Adrenal gland (tissue), 12 donors: ENCODE data around the gene ARPC1A. TPM values are rescaled to one million over a fixed set of nuclear protein-coding genes. Genes with fewer than 3 reads are reported as not detected.

Source experiments
- DNase-seq, 7 donors: peaks; one replicate each; pipeline ENCODE4 v3.0.0-alpha.2; 2019 to 2020
- H3K27ac ChIP-seq, 5 donors: fragments of 200-600 bp; sonication (generic) in 4 of 5; 1 replicate in 3 of 5; 2 replicates in 2 of 5; pipeline versions ENCODE4 v1.5.1 to v1.8.0; 2016 to 2020; ENCODE audit warnings: mild to moderate bottlenecking in 1 of 5
- H3K27me3 ChIP-seq: fragments of 200-600 bp; 2 replicates; pipeline ENCODE4 v1.8.0; 2021
- H3K36me3 ChIP-seq, 2 donors: fragments of 200-600 bp; replicated peaks in 1 of 2; 1 replicate in 1 of 2; 2 replicates in 1 of 2; pipeline versions ENCODE4 v1.5.1 to v1.8.0; 2018 to 2022
- H3K4me1 ChIP-seq, 2 donors: fragments of 200-600 bp; replicated peaks in 1 of 2; 1 replicate in 1 of 2; 2 replicates in 1 of 2; pipeline versions ENCODE4 v1.5.1 to v1.8.0; 2018 to 2021
- H3K4me3 ChIP-seq, 4 donors: fragments of 200-600 bp; sonication (generic) in 3 of 4; one replicate each; pipeline ENCODE4 v1.5.1; 2016 to 2018
- H3K9me3 ChIP-seq, 3 donors: fragments of 200-600 bp; sonication (generic) in 1 of 3; replicated peaks in 1 of 3; 1 replicate in 2 of 3; 2 replicates in 1 of 3; pipeline versions ENCODE4 v1.5.1 to v1.8.0; 2016 to 2021
- POLR2A ChIP-seq, 2 donors: fragments of 450-650 bp; IDR thresholded peaks; one replicate each; pipeline ENCODE4 v1.6.1; 2017; ENCODE audit warnings: antibody characterized with exemption in 2 of 2, mild to moderate bottlenecking in 2 of 2, moderate library complexity in 1 of 2
- WGBS, 4 donors: extraction: QIAGEN DNeasy Blood & Tissue Kit in 2 of 4; methylation state at CpG; one replicate each; pipeline versions ENCODE4 v1.1.5 to v1.1.7; 2013 to 2017; 5-methylcytosine and 5-hydroxymethylcytosine counted together
- intact Hi-C, 2 donors: fragments of 100-400 bp; cut with DNase I; formaldehyde crosslinking; loops; one replicate each; pipeline versions ENCODE4 v1.14.1 to v1.15.0; 2022 to 2023
- polyA plus RNA-seq, 3 donors: library from polyadenylated mRNA; stranded (reverse); fragments of 200-250 nt in 2 of 3; fragments of 350-450 nt in 1 of 3; fragmentation: Illumina TruSeq in 1 of 3; extraction: RNeasy Lipid Tissue Mini Kit (QIAGEN cat#74804) in 1 of 3; gene quantifications; one replicate each; pipeline ENCODE4 v1.2.3, GENCODE V29; 2013 to 2014
- total RNA-seq, 9 donors: library from RNA; depleted of rRNA in 4 of 9; stranded (reverse); fragments of >200 nt in 4 of 9; fragments of 120-200 nt in 1 of 9; fragmentation: NEBNext Ultra II Directional in 1 of 9; extraction: Animal tissue kit (Norgen Biotek cat#: 25700) in 1 of 9; gene quantifications; one replicate each; pipeline versions ENCODE4 v1.1.0 to v1.2.4, GENCODE V29; 2013 to 2023
- TF ChIP-seq, protein P1 (sequence below), 6 experiments: fragments of 450-650 bp in 4 of 6; fragments of 200-600 bp in 2 of 6; sonication (generic) in 1 of 6; IDR thresholded peaks; 1 replicate in 5 of 6; 2 replicates in 1 of 6; pipeline versions ENCODE4 v1.5.1 to v1.8.0; 2016 to 2021; ENCODE audit warnings: antibody characterized with exemption in 6 of 6, mild to moderate bottlenecking in 2 of 6, moderate library complexity in 1 of 6
- donor health status: healthy with polysubstance abuse.
- donor health status: Bipolar disorder and iron deficiency.
- donor health status: DM: yes; HTN: yes; CAD: no.
- donor health status: DM: no; HTN: no; CAD: no.
- donor health status: DM: no; HTN: no; CAD: no.
- donor health status: DM: yes; HTN: yes; CAD: no.

ARPC1A gene
- total and polyA plus RNA-seq, 12 donors = 118 to 214 (median 152) TPM

DNA sequence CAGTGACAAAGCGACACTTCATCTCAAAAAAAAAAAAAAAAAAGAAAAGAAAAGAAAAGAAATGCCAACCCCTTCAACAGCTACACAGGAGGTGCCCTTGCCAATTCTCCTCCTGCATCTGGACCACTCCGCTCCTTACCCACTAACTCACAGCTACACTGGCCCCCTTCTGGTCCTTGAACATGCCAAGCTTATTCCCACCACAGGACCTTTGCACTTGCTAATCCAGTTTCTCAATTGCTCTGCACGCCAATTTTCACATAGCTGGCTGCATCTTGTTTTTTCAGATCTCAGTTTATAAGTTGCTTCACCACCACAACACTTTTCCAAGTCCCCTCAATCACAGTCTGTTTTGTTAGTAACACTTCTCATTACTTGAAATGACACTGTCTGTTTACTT, 77.2 kb downstream of the ARPC1A start:
- WGBS, 4 donors = 88 to 99% (median 96%) methylated on average over 3 of the region's 3 CpGs
- H3K4me1 ChIP-seq = peaks cover 10 to 31% of the 10 kb centered on the region in 2 donors
- no peak overlapping the region for H3K27ac ChIP-seq
- peaks cover 0 to 66% of the 10 kb centered on the region in 2 donors for H3K36me3 ChIP-seq
- intact Hi-C loops = no loop called here
- H3K4me3 ChIP-seq = no peak overlapping the region
- TF ChIP-seq POLR2A (IDR thresholded peaks at IDR 0.05) = no peak
- TF ChIP-seq, protein P1, sequence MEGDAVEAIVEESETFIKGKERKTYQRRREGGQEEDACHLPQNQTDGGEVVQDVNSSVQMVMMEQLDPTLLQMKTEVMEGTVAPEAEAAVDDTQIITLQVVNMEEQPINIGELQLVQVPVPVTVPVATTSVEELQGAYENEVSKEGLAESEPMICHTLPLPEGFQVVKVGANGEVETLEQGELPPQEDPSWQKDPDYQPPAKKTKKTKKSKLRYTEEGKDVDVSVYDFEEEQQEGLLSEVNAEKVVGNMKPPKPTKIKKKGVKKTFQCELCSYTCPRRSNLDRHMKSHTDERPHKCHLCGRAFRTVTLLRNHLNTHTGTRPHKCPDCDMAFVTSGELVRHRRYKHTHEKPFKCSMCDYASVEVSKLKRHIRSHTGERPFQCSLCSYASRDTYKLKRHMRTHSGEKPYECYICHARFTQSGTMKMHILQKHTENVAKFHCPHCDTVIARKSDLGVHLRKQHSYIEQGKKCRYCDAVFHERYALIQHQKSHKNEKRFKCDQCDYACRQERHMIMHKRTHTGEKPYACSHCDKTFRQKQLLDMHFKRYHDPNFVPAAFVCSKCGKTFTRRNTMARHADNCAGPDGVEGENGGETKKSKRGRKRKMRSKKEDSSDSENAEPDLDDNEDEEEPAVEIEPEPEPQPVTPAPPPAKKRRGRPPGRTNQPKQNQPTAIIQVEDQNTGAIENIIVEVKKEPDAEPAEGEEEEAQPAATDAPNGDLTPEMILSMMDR (IDR thresholded peaks at IDR 0.05) = no peak
- no peaks in the 10 kb centered on the region for H3K27me3 ChIP-seq
- H3K9me3 ChIP-seq = no peaks in the 10 kb centered on the region
- no peak for DNase-seq

DNA sequence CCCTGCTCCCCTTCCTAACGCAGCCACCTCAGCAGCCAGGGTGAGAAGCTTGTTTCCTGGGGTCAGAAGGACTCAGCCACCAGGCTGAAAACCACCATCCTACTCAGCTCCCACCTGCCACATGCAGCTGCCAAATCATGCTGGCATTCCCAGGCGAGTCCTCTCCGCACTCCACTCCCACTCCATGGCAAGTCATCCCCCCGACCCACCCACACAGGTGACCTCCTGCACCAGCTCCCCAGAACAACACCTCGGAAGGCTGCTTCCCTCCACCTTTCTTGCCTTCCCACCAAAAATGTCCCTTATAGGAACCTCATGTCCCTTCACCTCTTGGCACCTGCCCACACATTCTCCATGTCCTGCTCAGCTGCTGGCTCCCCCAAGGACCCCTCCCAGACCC, 78.1 kb downstream of the ARPC1A start:
- WGBS, 4 donors = 89 to 97% (median 90%) methylated on average over 4 to 5 of the region's 5 CpGs
- no peak overlapping the region for H3K27ac ChIP-seq
- no peaks in the 10 kb centered on the region for H3K9me3 ChIP-seq
- no peak for DNase-seq
- H3K4me3 ChIP-seq = no peak overlapping the region
- peaks cover 10 to 31% of the 10 kb centered on the region in 2 donors for H3K4me1 ChIP-seq
- intact Hi-C loops = no loop called here
- H3K27me3 ChIP-seq = no peaks in the 10 kb centered on the region
- peaks cover 0 to 57% of the 10 kb centered on the region in 2 donors for H3K36me3 ChIP-seq
- TF ChIP-seq, protein P1 (IDR thresholded peaks at IDR 0.05) = no peak
- TF ChIP-seq POLR2A (IDR thresholded peaks at IDR 0.05) = no peak

DNA sequence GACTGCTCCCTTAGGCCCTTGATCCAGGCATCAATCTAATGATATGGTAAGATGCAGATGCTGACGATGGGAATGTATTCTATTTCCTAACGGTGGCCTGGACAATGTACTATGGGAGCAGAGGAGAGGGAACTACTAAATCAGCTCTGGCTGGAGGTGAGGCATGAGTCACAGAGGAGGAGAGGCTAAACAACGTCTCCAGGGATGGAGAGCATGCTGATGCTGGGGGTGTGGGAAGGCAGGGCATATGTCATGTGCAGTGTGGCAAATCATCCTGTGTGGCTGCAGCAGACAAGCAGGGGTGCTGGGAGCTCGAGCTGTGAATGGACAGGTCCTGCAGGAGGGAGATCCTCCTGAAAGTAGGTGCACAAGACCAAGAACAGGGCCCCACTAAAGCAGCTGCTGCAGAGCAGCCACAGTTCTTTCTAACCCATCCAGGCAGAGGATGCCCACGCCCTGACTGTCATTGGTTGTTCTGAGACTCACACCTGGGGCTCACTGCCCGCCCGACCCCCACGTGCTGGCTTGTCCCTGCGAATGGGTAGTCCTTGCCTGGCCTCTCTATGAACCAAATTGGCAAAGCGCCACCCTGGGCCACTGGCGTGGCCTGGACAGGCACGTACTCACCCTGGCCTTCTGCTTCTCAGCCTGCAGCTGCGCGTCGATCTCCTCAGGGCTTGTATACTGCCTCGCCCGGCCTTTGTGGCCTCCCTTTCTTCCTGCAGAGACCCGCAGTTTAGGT, 78.7 kb downstream of the ARPC1A start:
- peak in 6 of 7 donors; percentile 43 to 66 (median 56) for DNase-seq
- no peaks in the 10 kb centered on the region for H3K27me3 ChIP-seq
- peaks cover 0 to 50% of the 10 kb centered on the region in 2 donors for H3K36me3 ChIP-seq
- H3K9me3 ChIP-seq = no peaks in the 10 kb centered on the region
- H3K27ac ChIP-seq = peak overlapping the region in 2 of 5 donors; percentile 19 to 26
- WGBS, 4 donors = 68 to 74% (median 70%) methylated on average over 11 to 18 of the region's 18 CpGs
- peaks cover 10 to 32% of the 10 kb centered on the region in 2 donors for H3K4me1 ChIP-seq
- H3K4me3 ChIP-seq = no peak overlapping the region
- intact Hi-C loops = no loop called here
- TF ChIP-seq POLR2A (IDR thresholded peaks at IDR 0.05) = no peak
- TF ChIP-seq, protein P1 (IDR thresholded peaks at IDR 0.05) = no peak

DNA sequence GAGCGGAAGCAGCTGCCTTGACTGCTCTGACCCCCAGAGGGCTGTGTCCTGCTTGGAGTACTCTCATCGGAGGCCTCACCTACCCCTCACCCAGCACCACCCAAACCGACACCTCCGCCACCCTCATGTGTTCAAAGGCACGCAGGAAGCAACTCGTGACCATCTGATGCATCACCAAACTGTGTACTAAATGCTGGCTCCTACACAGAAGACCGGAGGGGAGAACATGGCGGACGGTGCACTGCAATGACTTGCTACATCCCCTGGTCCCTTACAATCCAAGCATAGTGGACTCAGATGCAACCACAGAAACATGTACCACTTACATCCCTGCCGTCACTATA, 79.3 kb downstream of the ARPC1A start:
- no peaks in the 10 kb centered on the region for H3K9me3 ChIP-seq
- TF ChIP-seq, protein P1 (IDR thresholded peaks at IDR 0.05) = no peak
- no peak for TF ChIP-seq POLR2A (IDR thresholded peaks at IDR 0.05)
- no peak overlapping the region for H3K27ac ChIP-seq
- WGBS, 4 donors = 90 to 97% (median 93%) methylated on average over 8 to 10 of the region's 10 CpGs
- peaks cover 0 to 45% of the 10 kb centered on the region in 2 donors for H3K36me3 ChIP-seq
- no peaks in the 10 kb centered on the region for H3K27me3 ChIP-seq
- no peak for DNase-seq
- no peak overlapping the region for H3K4me3 ChIP-seq
- intact Hi-C loops = no loop called here
- H3K4me1 ChIP-seq = peaks cover 14 to 38% of the 10 kb centered on the region in 2 donors
